ENCODE results near the gene ALOX15B. TPM values are rescaled to one million over a fixed set of nuclear protein-coding genes. Genes with fewer than 3 reads are reported as not detected.
A peak's percentile ranks its signal among the peaks of the same experiment; 100 is the strongest.

Gene ALOX15B
- polyA plus RNA-seq, 1 donor from 2014 or later: not detected

- Mint-ChIP-seq H3K4me3 (no peak overlapping the region), H3K4me1 (peaks cover 6 to 17% (median 7%) of the 10 kb centered on the region in 3 donors)
Observed at GRCh38 chr17:8084250-8084649, 45.4 kb downstream of the ALOX15B start.

DNA sequence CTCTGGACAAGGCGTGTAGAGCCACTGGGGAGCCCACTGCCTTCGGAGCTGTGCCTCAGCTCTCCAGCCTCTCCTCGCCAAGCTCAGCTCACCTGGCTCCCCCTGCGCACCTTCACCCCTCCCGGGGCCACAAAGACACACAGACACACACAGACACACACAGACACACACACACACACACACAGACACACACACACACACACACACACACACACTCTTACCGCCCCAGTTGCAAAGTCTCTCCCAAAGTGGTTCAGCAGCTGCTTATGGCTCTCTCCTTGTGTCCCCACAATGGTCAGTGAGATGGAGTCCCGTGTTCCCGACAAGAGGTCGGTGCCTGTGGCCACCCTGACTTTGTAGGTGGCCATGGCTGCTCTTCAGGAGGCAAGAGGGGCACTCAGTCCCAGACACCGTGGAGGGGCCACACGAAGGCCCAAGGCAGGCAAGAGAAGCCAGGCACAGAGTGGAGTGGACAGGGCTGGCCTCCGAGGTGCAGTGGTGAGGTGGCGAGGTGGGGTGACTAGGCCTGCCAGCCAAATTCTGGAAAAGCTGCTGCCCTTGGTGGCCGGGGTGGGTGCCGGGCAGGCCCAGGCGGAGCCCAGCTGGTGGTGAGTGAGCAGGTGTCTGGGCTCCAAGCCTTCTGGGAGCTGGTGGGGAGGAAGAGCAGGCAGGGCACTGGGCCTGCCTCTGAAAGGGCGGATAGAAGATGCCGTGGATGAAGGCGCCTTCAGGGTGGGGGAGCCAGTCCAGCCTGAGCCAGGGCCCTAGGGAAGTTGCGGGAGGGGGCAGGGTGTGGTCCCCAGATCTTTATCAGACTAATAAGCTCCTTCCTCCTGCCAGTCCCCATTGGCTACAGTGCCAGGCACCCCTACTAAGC lies 48.5 kb downstream of the ALOX15B start, which contains the start of gene ALOX12B:
TSS of gene ALOX12B (minus strand) at position 642 of the 877 bp plus-strand sequence. CDS start at position 368, 274 bp downstream.
- H3K36me3 Mint-ChIP-seq: no peaks in the 10 kb centered on the region

More at GRCh38 chr17:8084250-8084649, 45.4 kb downstream of the ALOX15B start:
- Mint-ChIP-seq H3K9me3 (no peaks in the 10 kb centered on the region), H3K27me3 (no peaks in the 10 kb centered on the region), H3K36me3 (no peaks in the 10 kb centered on the region), H3K27ac (no peak overlapping the region)

GRCh38 chr17:8087952-8088230 lies 49.0 kb downstream of the ALOX15B start:
- no peaks in the 10 kb centered on the region for H3K9me3 Mint-ChIP-seq
- H3K4me1 Mint-ChIP-seq: peaks cover 19 to 27% (median 27%) of the 10 kb centered on the region in 3 donors
- no peak overlapping the region for H3K27ac Mint-ChIP-seq
- H3K36me3 Mint-ChIP-seq: no peaks in the 10 kb centered on the region
- peak overlapping the region in 1 of 4 donors; percentile 28 for H3K4me3 Mint-ChIP-seq
- H3K27me3 Mint-ChIP-seq: peaks cover 6% of the 10 kb centered on the region

More for the DNA sequence above, 48.5 kb downstream of the ALOX15B start, which contains the start of gene ALOX12B:
- H3K27me3 Mint-ChIP-seq: peaks cover 6% of the 10 kb centered on the region
- peak within 1 kb of the TSS in 1 of 4 donors; percentile 54 for H3K4me3 Mint-ChIP-seq
- H3K9me3 Mint-ChIP-seq: no peaks in the 10 kb centered on the region
- peak within 1 kb of the TSS in 1 of 3 donors; percentile 83 for H3K27ac Mint-ChIP-seq
- H3K4me1 Mint-ChIP-seq: peaks cover 16 to 23% (median 22%) of the 10 kb centered on the region in 3 donors

- Mint-ChIP-seq H3K27ac (peak overlapping the region in 1 of 3 donors; percentile 88), H3K9me3 (no peaks in the 10 kb centered on the region), H3K4me3 (peak overlapping the region in 1 of 4 donors; percentile 5), H3K27me3 (peaks cover 6% of the 10 kb centered on the region), H3K36me3 (no peaks in the 10 kb centered on the region), H3K4me1 (peaks cover 23 to 32% (median 31%) of the 10 kb centered on the region in 3 donors)
Observed at GRCh38 chr17:8089728-8090127, 50.9 kb downstream of the ALOX15B start.

DNA sequence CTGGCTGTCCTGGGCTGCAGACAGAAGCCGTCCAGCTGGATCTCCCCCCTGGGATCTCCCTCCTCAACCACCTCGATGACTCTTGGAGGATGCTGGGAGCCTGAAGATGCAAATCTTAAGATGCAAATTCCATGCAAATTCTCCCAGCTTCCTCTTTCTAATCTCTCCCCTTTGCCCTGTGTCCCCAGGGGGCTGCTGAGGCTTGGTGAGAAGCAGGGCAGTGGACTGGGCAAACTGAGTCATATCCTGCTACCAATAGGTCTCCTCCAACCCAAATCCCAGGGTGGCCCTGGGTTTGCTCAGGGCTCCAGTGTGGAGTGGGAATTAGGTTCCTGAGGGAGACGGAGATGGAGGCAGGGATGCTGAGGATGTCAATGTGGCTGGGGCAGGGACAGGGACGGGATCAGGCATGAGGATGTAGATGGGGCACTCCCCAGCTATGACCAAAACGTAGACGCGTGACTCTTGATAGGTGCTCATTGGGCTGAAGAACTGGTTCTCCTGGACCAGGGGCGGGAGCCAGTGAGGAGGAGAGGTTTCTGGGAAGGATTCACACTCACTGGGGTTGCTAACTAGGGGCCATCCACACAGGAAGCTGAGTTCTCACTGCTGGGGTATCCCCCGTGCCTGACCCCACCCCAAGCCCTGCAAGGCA lies 52.3 kb downstream of the ALOX15B start:
- H3K4me1 Mint-ChIP-seq: peaks cover 23 to 32% (median 31%) of the 10 kb centered on the region in 3 donors
- no peaks in the 10 kb centered on the region for H3K9me3 Mint-ChIP-seq
- H3K27me3 Mint-ChIP-seq: peaks cover 10% of the 10 kb centered on the region
- no peaks in the 10 kb centered on the region for H3K36me3 Mint-ChIP-seq
- peak overlapping the region; percentile 29 to 91 (median 74) for H3K4me3 Mint-ChIP-seq
- peak overlapping the region; percentile 6 to 92 (median 71) for H3K27ac Mint-ChIP-seq

DNA sequence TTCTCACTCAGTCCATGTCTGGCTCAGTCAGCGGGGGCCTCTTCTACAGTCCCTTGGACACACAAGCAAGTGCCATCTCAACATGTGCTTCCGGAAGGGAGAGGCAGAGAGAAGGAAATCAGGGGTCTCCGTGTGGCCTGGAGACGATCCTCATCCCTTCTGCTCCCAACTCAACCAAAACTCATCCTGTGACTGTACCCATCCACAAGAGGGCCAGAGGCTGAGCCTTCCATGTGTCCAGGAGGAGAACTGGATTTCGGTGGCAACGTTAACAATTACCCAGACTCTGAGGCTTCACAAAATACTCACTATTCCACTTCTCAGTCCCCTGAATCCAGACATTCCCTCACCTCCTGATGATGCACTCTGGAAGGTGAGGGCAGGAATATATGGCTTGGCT lies 56.5 kb downstream of the ALOX15B start:
- H3K4me3 Mint-ChIP-seq: no peak overlapping the region
- no peaks in the 10 kb centered on the region for H3K9me3 Mint-ChIP-seq
- no peaks in the 10 kb centered on the region for H3K36me3 Mint-ChIP-seq
- H3K4me1 Mint-ChIP-seq: peaks cover 17 to 21% (median 19%) of the 10 kb centered on the region in 3 donors
- H3K27me3 Mint-ChIP-seq: peaks cover 10% of the 10 kb centered on the region
- H3K27ac Mint-ChIP-seq: peak overlapping the region in 1 of 3 donors; percentile 31

GRCh38 chr17:8096541-8096940 lies 57.7 kb downstream of the ALOX15B start:
- peaks cover 9 to 11% (median 10%) of the 10 kb centered on the region in 3 donors for H3K4me1 Mint-ChIP-seq
- H3K27ac Mint-ChIP-seq: no peak overlapping the region
- peaks cover 6% of the 10 kb centered on the region for H3K27me3 Mint-ChIP-seq
- H3K4me3 Mint-ChIP-seq: no peak overlapping the region
- no peaks in the 10 kb centered on the region for H3K36me3 Mint-ChIP-seq
- H3K9me3 Mint-ChIP-seq: no peaks in the 10 kb centered on the region

Other genes with a start within 250 kb of the ALOX15B start
- 1.9 TPM for gene KDM6B, start 204.8 kb upstream of the ALOX15B start, polyA plus RNA-seq
- not detected for gene TMEM88, start 184.0 kb upstream of the ALOX15B start, polyA plus RNA-seq
- 170 TPM for gene NAA38, start 181.5 kb upstream of the ALOX15B start, polyA plus RNA-seq
- gene CYB5D1, start 181.1 kb upstream of the ALOX15B start, polyA plus RNA-seq: 8.0 TPM
- gene CHD3, start 150.3 kb upstream of the ALOX15B start, polyA plus RNA-seq: 2.4 TPM
- gene RNF227, start 122.8 kb upstream of the ALOX15B start, polyA plus RNA-seq: 3.1 TPM
- 0.51 TPM for gene KCNAB3, start 109.2 kb upstream of the ALOX15B start, polyA plus RNA-seq
- 220 TPM for gene TRAPPC1, start 107.1 kb upstream of the ALOX15B start, polyA plus RNA-seq
- 11.0 TPM for gene CNTROB, start 106.9 kb upstream of the ALOX15B start, polyA plus RNA-seq
- 0.18 TPM for gene GUCY2D, start 36.4 kb upstream of the ALOX15B start, polyA plus RNA-seq
- 0.41 TPM for gene ALOX12B, start 48.7 kb downstream of the ALOX15B start, polyA plus RNA-seq
- gene ALOXE3, start 79.5 kb downstream of the ALOX15B start, polyA plus RNA-seq: not detected
- gene HES7, start 85.0 kb downstream of the ALOX15B start, polyA plus RNA-seq: not detected
- gene PER1, start 113.3 kb downstream of the ALOX15B start, polyA plus RNA-seq: 12.6 TPM
- gene VAMP2, start 123.9 kb downstream of the ALOX15B start, polyA plus RNA-seq: 83.7 TPM
- gene TMEM107, start 137.3 kb downstream of the ALOX15B start, polyA plus RNA-seq: 35.2 TPM
- 30.0 TPM for gene BORCS6, start 151.1 kb downstream of the ALOX15B start, polyA plus RNA-seq
- gene AURKB, start 171.5 kb downstream of the ALOX15B start, polyA plus RNA-seq: 0.34 TPM
- 35.1 TPM for gene CTC1, start 209.0 kb downstream of the ALOX15B start, polyA plus RNA-seq
- 15.5 TPM for gene PFAS, start 210.2 kb downstream of the ALOX15B start, polyA plus RNA-seq
- gene RANGRF, start 249.6 kb downstream of the ALOX15B start, polyA plus RNA-seq: 67.4 TPM

Measured in IgD-negative memory B cell (primary cell).